Activated CD4-positive, alpha-beta T cell treated with anti-CD3 and anti-CD28 coated beads, Interleukin-10, Interleukin-2, amounts not matched to agents 100 ng/mL and 50 ng/mL, durations not matched to agents 16 hours and 8 hours (primary cell): ENCODE data around the gene MPRIP.
"Not testable (repeated sequence)": the region's sequence is repeated elsewhere in the genome, so short reads cannot be mapped to it uniquely, and the experiment has no call there.

Experiments used
- DNase-seq: peaks from one replicate; pipeline ENCODE4 v3.0.0-alpha.2; 2020

MPRIP gene

GRCh38 chr17:17042384-17042736 lies at the start of gene MPRIP:
Gene MPRIP (plus strand): TSS chr17:17042457. CDS start chr17:17042849, 392 bp downstream.
- DNase-seq = no peak

- DNase-seq = no peak
Observed at GRCh38 chr17:16994631-16995030, 47.6 kb upstream of the MPRIP start.

- DNase-seq = no peak
Observed at GRCh38 chr17:16995930-16996329, 46.3 kb upstream of the MPRIP start.

GRCh38 chr17:16996726-16997125 lies 45.5 kb upstream of the MPRIP start:
- DNase-seq = not testable (repeated sequence)

GRCh38 chr17:16997514-16998429 lies 44.5 kb upstream of the MPRIP start:
- DNase-seq = no peak

- DNase-seq = no peak
Observed at GRCh38 chr17:16999931-17000625, 42.2 kb upstream of the MPRIP start.

GRCh38 chr17:17001076-17001777 lies 41.0 kb upstream of the MPRIP start:
- DNase-seq = no peak

GRCh38 chr17:17001874-17002520 lies 40.3 kb upstream of the MPRIP start:
- peak; percentile 82 for DNase-seq

- not testable (repeated sequence) for DNase-seq
Observed at GRCh38 chr17:17002731-17003715, 39.2 kb upstream of the MPRIP start.

GRCh38 chr17:17004251-17004996 lies 37.8 kb upstream of the MPRIP start:
- no peak for DNase-seq

GRCh38 chr17:17004997-17005614 lies 37.2 kb upstream of the MPRIP start:
- DNase-seq = not testable (repeated sequence)

- not testable (repeated sequence) for DNase-seq
Observed at GRCh38 chr17:17007891-17008290, 34.4 kb upstream of the MPRIP start.

- DNase-seq = not testable (repeated sequence)
Observed at GRCh38 chr17:17008621-17009397, 33.4 kb upstream of the MPRIP start.

- DNase-seq = not testable (repeated sequence)
Observed at GRCh38 chr17:17009972-17010371, 32.3 kb upstream of the MPRIP start.

GRCh38 chr17:17010545-17011034 lies 31.7 kb upstream of the MPRIP start:
- not testable (repeated sequence) for DNase-seq

GRCh38 chr17:17011043-17011907 lies 31.0 kb upstream of the MPRIP start:
- not testable (repeated sequence) for DNase-seq

- DNase-seq = not testable (repeated sequence)
Observed at GRCh38 chr17:17013828-17014747, 28.2 kb upstream of the MPRIP start.
